Small intestine (tissue), 7 donors: ENCODE results near the gene PDZD7. TPM values are rescaled to one million over a fixed set of nuclear protein-coding genes. Genes with fewer than 3 reads are reported as not detected.

Experiments used
- DNase-seq, 2 donors: peaks; one replicate each; pipeline versions ENCODE4 v3.0.0 to v3.0.0-alpha.2; 2013
- FAIRE-seq: peaks from 2 replicates; lab custom pipeline; 2012; peaks lifted over from hg19 to GRCh38; lab: Jason Lieb, UNC
- H3K27ac ChIP-seq, 3 donors: one replicate each; pipeline ENCODE4 v1.5.1; 2013; ENCODE audit warnings: low read length in 2 of 3, mild to moderate bottlenecking in 2 of 3, control low read depth in 1 of 3, inconsistent platforms in 1 of 3, low read depth in 1 of 3, moderate library complexity in 1 of 3
- H3K27me3 ChIP-seq, 3 donors: one replicate each; pipeline ENCODE4 v1.6.1; 2013; ENCODE audit warnings: low read length in 3 of 3, inconsistent platforms in 1 of 3; ENCODE audit not compliant: control insufficient read depth in 3 of 3, insufficient read depth in 3 of 3
- H3K36me3 ChIP-seq, 3 donors: one replicate each; pipeline ENCODE4 v1.6.1; 2013; ENCODE audit warnings: low read length in 3 of 3, inconsistent platforms in 1 of 3, low read depth in 1 of 3, mild to moderate bottlenecking in 1 of 3, moderate library complexity in 1 of 3; ENCODE audit not compliant: control insufficient read depth in 3 of 3, insufficient read depth in 2 of 3
- H3K4me1 ChIP-seq, 3 donors: one replicate each; pipeline ENCODE4 v1.6.1; 2013; ENCODE audit warnings: low read length in 2 of 3, inconsistent platforms in 1 of 3, low read depth in 1 of 3, mild to moderate bottlenecking in 1 of 3, moderate library complexity in 1 of 3; ENCODE audit not compliant: control insufficient read depth in 3 of 3, insufficient read depth in 2 of 3
- H3K4me3 ChIP-seq, 3 donors: one replicate each; pipeline ENCODE4 v1.5.1; 2013; ENCODE audit warnings: low read length in 3 of 3, control low read depth in 1 of 3, inconsistent platforms in 1 of 3, low read depth in 1 of 3, mild to moderate bottlenecking in 1 of 3, moderate library complexity in 1 of 3
- H3K9me3 ChIP-seq, 2 donors: one replicate each; pipeline ENCODE4 v1.6.1; 2013; ENCODE audit warnings: low read depth in 1 of 2, low read length in 1 of 2; ENCODE audit not compliant: control insufficient read depth in 2 of 2, insufficient read depth in 1 of 2
- WGBS, 3 donors: extraction: QIAGEN DNeasy Blood & Tissue Kit; methylation state at CpG; one replicate each; pipeline ENCODE4 v1.1.7; 2013; 5-methylcytosine and 5-hydroxymethylcytosine counted together
- polyA plus RNA-seq, 4 donors: library from polyadenylated mRNA; stranded (reverse) in 3 of 4; unstranded in 1 of 4; fragments of 200-250 nt in 3 of 4; fragments of 120-200 nt in 1 of 4; gene quantifications; one replicate each; pipeline versions ENCODE4 v1.2.1 to v1.2.3, GENCODE V29; 2013
- donor health status: healthy with polysubstance abuse.
- donor health status: control.
- donor health status: control.
- donor health status: Bipolar disorder and iron deficiency.
- donor health status: healthy.

PDZD7 gene
- polyA plus RNA-seq, 4 donors: 3.1 to 52.6 (median 28.8) TPM

GRCh38 chr10:101060036-101060950, 29.4 kb upstream of the PDZD7 start:
- Histone ChIP-seq H3K4me1 (peaks cover 0 to 54% (median 6%) of the 10 kb centered on the region in 3 donors), H3K27ac (peak overlapping the region; percentile 95 to 100 (median 99)), H3K9me3 (no peaks in the 10 kb centered on the region), H3K4me3 (peak overlapping the region; percentile 76 to 93 (median 84)), H3K36me3 (peaks cover 0 to 8% (median 0%) of the 10 kb centered on the region in 3 donors), H3K27me3 (peaks cover 0 to 3% (median 0%) of the 10 kb centered on the region in 3 donors)
- DNase-seq: peak; percentile 97 to 98
- 0% methylated on average over 37 of the region's 37 CpGs for WGBS, 3 donors
- FAIRE-seq: no peak

DNA sequence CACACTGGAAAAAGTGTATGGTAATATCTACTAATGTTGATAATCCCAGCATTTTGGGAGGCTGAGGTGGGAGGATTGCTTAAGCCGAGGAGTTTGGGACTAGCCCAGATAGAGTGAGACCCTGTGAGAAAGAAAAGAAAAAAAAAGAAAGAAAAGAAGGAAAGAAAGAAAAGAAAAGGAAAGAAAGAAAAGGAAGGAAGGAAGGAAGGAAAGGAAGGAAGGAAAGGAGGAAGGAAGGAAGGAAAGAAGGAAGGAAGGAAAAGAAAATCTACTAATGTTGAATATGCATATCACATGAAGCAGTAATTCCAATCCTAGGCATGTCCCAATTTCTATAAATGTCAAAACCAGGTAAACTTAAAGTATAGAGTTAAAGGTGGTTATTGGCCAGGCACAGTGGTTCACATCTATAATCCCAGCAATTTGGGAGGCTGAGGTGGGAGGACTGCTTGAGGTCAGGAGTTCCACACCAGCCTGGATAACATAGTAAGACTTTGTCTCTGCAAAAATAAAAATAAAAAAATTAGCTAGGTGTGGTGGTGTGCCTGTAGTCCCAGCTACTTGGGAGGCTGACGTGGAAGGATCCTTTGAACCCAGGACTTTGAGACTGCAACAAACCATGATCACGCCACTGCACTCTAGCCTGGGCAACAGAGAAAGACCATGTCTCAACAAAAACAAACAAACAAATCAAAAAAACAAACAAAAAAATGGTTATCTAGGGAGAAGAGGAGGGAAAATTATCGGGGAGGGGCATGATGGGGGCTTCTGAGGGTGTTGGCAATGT, 25.6 kb upstream of the PDZD7 start:
- WGBS, 3 donors: 72 to 88% (median 74%) methylated on average over 4 of the region's 4 CpGs
- no peaks in the 10 kb centered on the region for H3K9me3 ChIP-seq
- no peaks in the 10 kb centered on the region for H3K27me3 ChIP-seq
- no peak overlapping the region for H3K4me3 ChIP-seq
- peaks cover 0 to 38% (median 0%) of the 10 kb centered on the region in 3 donors for H3K4me1 ChIP-seq
- peak overlapping the region in 1 of 3 donors; percentile 68 for H3K27ac ChIP-seq
- DNase-seq: peak in 1 of 2 donors; percentile 82
- no peaks in the 10 kb centered on the region for H3K36me3 ChIP-seq
- FAIRE-seq: no peak

DNA sequence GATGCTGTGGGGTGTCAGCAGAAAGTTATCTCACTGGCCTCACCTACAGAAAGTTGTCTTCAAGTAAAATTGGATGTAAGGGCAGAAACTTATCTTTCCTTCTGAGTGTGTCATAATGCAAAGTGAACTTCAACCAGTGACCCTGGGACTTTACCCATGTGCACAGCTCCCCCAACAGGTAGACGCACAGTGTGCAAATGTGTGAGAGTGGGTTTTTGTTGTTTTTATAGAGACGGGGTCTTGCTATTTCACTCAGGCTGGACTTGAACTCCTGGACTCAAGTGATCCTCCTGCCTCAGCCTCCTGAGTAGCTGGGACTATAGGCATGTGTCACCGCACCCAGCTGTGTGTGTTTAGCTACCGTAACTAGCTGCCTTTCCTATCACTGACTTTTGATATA, 24.5 kb upstream of the PDZD7 start:
- no peak overlapping the region for H3K4me3 ChIP-seq
- peaks cover 0 to 38% (median 0%) of the 10 kb centered on the region in 3 donors for H3K4me1 ChIP-seq
- H3K9me3 ChIP-seq: no peaks in the 10 kb centered on the region
- FAIRE-seq (no peak), DNase-seq (peak; percentile 78 to 79)
- peaks cover 0 to 8% (median 0%) of the 10 kb centered on the region in 3 donors for H3K27me3 ChIP-seq
- H3K36me3 ChIP-seq: no peaks in the 10 kb centered on the region
- H3K27ac ChIP-seq: peak overlapping the region in 2 of 3 donors; percentile 63 to 73
- 42 to 80% (median 45%) methylated on average over 4 of the region's 4 CpGs for WGBS, 3 donors

DNA sequence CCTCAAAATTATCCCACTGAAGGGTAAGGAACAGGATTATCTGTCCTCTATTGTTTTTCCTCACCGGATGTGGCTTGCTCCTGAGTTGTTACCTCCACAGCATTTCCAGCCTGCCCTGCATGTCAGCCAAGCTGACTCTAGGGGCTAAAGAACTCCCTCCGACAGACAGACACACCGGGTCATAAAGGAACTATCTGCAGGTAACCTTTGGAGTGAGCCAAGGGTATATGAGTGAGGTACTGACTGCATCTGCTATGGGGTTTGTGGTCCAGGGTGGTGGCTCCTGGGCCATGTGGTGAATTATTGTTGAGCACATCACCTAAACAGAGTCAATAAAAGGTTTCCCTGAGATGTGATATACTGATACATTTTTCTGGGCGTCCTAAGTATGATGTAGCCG, 23.9 kb upstream of the PDZD7 start:
- no peaks in the 10 kb centered on the region for H3K9me3 ChIP-seq
- peaks cover 0 to 13% (median 0%) of the 10 kb centered on the region in 3 donors for H3K27me3 ChIP-seq
- peak; percentile 55 to 64 for DNase-seq
- no peaks in the 10 kb centered on the region for H3K36me3 ChIP-seq
- peak overlapping the region in 2 of 3 donors; percentile 63 to 73 for H3K27ac ChIP-seq
- WGBS, 3 donors: 55 to 73% (median 60%) methylated on average over 5 of the region's 5 CpGs
- no peak overlapping the region for H3K4me3 ChIP-seq
- peaks cover 0 to 41% (median 0%) of the 10 kb centered on the region in 3 donors for H3K4me1 ChIP-seq
- no peak for FAIRE-seq

GRCh38 chr10:101054351-101054750, 23.4 kb upstream of the PDZD7 start:
- DNase-seq: no peak
- 81 to 89% (median 85%) methylated on average over 1 of the region's 1 CpG for WGBS, 3 donors
- Histone ChIP-seq H3K27me3 (peaks cover 0 to 18% (median 2%) of the 10 kb centered on the region in 3 donors), H3K36me3 (no peaks in the 10 kb centered on the region), H3K27ac (peak overlapping the region in 2 of 3 donors; percentile 63 to 73), H3K4me3 (no peak overlapping the region), H3K4me1 (peaks cover 0 to 36% (median 0%) of the 10 kb centered on the region in 3 donors), H3K9me3 (no peaks in the 10 kb centered on the region)
- FAIRE-seq: no peak

- Histone ChIP-seq H3K9me3 (no peaks in the 10 kb centered on the region), H3K27me3 (peaks cover 0 to 27% (median 10%) of the 10 kb centered on the region in 3 donors), H3K27ac (no peak overlapping the region), H3K36me3 (no peaks in the 10 kb centered on the region), H3K4me3 (no peak overlapping the region), H3K4me1 (peaks cover 0 to 37% (median 0%) of the 10 kb centered on the region in 3 donors)
- FAIRE-seq: no peak
- DNase-seq: no peak
Observed at GRCh38 chr10:101053516-101053915, 22.6 kb upstream of the PDZD7 start.

DNA sequence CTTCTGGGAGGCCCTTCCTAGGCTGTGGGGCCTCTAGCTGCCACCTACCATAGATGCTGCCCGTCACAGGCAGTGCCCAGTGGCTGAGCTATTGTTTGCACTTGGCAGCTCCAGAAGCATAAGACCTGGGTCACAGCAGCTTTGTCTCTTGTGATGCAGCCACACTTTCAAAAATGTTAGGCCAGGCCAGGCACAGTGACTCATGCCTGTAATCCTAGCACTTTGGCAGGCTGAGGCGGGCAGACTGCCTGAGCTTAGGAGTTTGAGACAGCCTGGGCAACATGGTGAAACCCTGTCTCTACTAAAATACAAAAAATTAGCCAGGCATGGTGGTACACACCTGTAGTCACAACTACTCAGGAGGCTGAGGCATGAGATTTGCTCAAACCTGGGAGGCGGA, 21.4 kb upstream of the PDZD7 start:
- no peak overlapping the region for H3K4me3 ChIP-seq
- H3K27me3 ChIP-seq: peaks cover 0 to 39% (median 15%) of the 10 kb centered on the region in 3 donors
- DNase-seq: no peak
- no peaks in the 10 kb centered on the region for H3K9me3 ChIP-seq
- H3K36me3 ChIP-seq: no peaks in the 10 kb centered on the region
- H3K4me1 ChIP-seq: peaks cover 0 to 45% (median 0%) of the 10 kb centered on the region in 3 donors
- 89 to 91% (median 90%) methylated on average over 3 of the region's 3 CpGs for WGBS, 3 donors
- no peak for FAIRE-seq
- H3K27ac ChIP-seq: no peak overlapping the region
